GM04504 (cell line): ENCODE results near the gene KCNIP3.
A peak's percentile ranks its signal among the peaks of the same experiment; 100 is the strongest.

ENCODE experiments used
- DNase-seq: peaks from one replicate; pipeline ENCODE4 v3.0.0-alpha.2; 2012; ENCODE audit warnings: low read depth

KCNIP3 gene

DNA sequence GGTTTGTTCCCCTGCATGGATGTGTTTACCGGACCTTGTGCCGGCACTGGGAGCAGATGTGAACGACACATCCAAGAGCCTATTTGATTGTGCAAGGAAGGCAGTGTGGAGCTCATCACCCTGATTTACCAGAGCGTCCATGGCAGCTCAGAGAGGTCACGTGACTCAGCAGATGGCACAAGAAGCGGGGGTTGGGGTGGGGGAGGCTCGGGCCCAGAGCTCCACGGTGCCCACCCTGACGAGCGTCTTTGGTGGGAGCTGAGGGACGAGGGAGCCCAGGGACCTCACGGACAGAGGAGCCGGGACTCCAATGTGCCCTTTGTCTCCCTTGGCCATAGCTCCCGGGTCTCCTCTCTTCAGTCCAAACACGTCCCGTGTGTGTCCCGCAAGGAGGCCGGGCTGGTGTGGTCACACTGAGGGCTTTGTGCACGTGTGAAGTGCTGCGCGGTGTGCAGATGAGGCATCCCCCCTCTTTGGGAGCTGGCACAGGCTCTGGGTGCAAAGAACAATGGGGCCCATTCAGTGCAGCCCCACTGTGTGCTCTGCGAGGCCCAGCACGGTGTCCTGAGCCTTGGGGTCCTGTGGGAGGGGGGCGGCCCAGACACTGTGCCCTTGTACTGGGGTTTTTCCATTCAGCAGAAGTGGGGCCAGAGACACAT, 15.5 kb downstream of the KCNIP3 start:
- no peak for DNase-seq

DNA sequence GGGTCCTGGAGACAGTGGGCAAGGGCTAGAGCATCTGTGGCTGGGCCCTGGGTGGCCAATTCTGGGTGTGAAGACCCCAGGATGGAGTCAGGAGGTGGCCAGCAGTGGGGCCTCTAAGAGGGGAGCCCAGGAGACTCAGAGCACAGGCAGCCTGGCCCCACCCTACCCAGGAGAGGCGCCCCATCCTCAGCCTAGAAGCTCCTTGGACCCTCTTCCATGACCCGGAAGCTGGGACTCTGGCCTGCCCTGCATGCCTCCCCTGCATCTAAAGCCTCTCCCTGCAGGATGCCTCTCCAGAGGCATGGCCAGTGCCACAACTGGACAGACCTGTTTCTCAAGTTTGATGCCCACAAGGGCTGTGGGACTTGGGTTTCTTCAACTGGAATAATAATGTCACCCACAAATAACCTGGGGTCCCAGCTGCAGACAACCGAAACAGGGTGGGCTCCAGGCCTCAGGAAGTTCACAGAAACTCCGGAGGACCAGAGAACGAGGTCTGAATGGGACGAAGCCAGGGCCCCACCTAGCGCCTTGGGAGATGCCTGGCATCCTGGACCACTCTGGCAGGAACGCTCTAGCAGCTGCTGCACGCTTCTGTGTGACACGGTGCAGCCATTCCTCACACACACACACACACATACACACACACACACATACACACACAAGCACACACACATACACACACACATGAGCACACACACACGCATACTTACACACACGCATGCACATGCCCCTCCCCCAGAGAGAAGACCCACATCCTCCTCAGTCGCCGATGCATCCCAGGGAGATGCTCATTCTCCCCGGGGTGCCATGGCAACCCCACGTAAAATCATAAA, 16.4 kb downstream of the KCNIP3 start:
- no peak for DNase-seq

DNA sequence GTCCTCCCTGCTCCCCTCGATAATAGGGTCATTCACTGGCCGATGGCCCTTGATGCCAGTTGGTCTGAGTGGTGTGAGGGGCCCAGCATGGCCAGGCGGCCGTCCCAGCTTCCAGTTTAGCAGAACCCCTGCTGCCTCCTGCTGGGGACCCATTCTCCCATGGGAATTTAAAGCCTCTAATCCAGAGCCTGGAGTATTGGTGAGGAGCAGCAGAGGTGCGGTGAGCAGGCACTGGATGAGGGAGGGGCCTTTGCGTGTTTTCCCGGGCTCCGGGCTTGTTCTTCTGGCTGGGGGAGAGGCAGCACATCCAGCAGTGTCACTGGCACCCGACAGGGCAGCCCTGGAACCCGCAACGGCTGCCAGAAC, 17.4 kb downstream of the KCNIP3 start:
- DNase-seq, result no peak

DNA sequence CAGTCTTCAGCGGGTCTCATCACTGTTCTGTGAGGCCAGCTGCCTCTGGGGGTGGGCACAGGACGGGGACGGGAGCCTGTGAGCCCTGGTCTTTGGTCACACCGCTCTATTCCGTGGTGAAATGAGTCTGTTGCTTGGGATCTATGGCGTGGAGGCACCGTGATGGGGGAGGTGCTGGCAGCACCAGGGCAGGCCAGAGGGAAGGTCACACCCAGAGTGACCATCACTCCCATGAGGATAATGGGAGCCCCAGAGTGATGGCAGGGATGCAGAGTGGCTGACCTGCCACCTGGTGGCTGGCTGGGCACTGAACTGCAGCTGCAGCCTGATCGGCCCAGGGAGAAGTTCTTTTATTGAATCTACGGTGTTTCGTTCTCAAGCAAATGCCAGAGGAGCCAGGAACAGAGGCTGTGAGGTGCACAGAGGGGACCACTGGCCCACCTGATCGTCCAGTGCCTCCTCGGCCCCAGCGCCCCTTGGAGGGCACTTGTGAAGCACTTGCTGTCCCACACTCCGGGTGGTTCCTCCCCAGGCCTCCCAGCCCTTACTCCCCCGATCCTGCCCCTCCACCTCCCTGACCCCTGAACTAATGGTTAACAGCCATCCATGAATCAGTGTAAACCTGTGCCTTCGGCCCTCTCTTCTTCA, 17.9 kb downstream of the KCNIP3 start:
- no peak for DNase-seq

DNA sequence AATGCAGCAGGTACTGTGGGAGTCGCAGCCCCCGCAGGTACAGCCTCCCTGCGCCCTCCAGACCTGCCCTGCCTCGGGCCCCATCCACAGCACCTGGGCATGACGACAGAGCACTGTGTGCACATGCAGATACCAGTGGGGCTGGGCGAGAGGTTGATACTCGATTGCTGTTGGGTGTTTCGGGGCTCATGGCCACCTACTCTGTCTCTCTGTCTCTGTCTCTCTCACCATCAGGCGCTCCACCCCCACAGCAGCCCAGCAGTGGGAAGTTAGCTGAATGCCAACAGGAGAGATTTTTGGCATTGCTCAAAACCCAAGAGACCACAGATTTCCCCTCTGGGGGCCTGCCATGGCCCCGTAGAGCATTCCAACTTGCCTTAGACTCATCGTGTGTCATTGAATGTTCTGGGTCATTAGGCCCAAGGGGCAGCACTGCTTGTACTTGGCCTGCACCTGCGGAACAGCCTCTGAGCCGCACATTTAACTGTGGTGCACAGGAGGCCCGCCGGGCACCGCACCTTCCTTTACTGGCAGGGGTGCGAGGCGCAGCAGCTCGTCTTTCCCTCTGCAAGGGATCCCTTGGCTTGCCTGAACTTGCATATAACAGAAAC, 18.8 kb downstream of the KCNIP3 start:
- peak; percentile 46 for DNase-seq

DNA sequence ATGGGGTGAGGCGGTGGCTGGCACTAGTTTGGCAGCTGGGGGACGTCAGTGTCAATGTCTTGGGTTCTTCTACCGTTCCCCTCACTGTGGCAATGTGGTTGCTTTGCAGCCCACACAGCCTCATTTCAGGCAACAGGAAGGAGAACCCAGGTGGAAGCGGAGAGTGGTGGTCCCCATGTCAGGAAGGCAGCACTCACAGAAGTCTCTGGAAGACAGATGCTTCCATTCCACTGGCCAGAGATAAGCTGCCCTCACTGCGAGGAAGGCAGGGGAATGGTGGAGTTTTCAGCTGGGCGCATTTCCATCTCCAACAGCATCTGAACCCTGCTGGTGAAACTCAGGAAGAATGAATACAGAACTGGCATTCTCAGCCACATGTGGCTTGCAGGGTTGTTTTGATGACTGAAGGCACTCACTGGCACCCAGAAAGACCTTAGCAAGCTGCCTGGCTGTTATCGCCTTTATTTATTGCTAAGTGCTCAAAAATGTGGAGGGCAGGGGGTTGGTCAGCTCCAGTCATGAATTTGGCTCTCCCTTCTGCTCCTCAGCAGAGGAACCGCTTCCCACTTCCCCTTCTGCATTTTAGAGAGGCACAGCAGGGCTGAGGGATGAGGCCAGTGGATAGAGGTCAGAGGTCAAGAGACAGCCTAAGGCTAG, 19.4 kb downstream of the KCNIP3 start:
- peak; percentile 47 for DNase-seq

DNA sequence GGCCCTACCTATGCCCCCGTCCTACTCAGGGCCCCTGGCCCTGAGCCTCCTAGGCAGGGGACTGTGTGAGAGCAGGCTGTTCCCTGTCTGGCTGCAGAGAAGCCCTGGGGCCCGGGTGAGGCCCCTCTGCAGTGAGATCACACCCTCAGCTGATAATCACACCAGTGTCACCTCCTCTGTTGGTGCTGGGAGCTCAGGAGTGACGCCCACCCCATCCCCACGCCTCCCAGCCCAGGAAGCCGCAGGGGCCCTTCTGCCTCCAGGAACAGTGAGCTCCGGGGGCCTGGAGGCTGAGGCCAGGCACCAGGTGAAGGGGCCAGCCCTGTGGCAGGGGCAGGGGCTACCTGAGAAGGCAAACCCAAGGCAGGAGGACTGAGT, 20.0 kb downstream of the KCNIP3 start:
- DNase-seq, result no peak

DNA sequence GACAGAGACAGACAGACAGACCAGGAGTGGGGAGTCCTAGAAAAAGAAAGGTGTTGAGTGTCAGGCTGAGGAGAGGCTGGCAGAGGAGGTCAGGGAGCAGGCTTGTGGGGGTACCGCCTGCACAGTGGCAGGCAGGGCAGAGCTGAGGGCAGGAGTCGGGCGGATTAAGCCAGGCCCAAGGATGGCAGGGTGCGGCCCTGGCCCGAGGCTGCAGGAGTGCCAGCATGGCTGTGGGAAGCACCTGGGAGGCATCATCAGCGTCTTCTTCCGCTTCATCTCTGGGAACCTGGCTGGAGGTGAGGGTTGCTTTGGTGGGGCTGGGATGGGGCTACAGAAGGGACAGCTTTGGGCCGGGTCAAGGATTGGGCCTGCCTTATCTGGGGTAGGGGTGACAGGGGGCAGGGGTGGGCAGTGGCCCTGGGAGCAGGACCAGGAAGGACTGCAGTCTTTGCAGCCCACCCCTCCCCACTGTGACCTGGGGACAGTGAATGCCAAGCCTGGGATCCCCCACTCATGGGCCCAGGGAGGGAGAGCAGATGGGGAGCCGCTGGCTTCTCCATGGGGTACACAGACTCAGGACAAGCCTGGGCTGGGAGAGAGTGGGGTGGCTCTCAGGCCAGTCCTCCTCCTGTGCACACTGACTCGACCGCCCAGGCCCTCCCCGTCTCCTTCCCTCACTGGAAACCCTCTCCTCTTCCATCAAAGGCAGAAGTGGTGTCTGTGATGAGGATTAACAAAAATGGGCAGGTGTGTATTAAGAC, 20.7 kb downstream of the KCNIP3 start:
- DNase-seq, result no peak

DNA sequence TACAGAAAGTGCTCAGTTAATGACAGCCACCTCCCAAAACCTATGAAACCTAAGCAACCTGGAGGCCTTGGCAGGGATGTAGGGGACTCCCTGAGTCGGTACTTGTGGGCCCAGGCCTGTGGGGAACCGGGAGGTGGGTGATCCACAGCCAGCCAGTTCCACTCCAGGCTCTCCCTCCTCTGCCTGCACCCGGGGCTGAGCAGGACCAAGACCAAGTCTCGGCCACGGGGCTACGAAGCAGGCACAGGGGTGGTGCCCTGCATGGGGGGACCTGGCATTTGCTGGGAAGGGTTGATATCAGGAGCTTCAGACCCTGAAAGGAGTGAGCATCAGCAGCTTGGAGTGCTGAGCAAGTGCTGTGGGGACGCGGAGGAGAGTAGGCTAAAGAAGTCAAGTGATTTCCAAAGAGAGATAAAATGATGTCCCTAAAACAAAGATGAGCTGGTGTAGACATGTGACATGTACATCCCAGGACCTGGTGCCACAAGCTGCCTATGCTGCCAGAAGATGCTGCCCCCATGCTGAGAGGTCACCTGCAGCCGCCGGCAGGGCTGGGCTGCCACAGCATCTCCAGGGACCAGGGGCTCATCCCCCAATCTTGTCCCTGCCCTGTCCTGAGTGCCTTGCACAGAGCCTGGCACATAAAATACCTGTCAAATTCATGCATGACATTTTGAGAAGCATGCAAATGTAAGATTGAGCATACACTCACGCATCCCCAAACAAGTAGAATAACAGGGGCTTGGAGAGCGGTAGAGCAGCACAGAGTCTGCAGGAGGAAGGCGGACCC, 21.5 kb downstream of the KCNIP3 start:
- DNase-seq, result no peak

DNA sequence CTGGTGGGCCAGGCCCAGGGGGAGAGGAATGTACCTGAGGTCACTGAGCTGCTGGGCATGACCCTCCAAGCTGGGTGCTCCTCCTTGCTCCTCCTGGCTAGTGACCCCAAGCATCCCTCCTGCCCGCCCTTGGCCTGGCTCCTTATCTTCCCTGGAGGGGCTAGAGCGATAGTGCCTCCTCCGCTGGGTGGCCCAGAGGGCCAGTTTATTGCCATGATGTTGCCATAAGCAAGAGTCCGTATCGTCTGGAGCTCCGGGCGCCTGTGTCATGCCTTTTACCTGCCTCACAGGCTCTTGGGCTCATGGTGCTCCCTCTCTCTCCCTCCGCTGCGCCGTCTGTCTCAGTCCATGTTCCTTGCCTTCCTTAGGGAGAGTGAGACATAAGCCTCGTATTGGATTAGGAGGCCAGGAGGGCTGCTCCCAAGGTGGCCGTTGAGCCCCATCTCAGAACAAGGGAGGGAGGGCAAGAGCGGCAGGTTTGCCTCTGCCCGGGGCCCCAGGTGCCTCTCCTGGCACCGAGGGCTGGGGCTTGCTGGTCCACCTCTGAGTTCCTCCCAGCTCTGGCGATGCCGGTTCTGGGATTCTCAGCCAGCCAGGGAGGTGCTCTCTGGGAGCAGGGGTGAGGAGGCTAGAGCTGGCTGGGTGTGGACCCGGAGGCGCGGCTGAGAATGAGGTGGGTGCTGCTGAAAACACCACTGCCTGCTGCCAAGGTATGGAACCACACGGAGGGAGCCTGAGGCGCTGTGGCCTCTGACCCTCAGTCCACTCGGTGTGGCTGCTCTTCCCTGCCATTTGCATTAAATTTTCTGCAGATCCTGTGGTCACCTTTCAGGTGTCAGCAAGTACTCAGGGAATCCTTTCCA, 22.6 kb downstream of the KCNIP3 start:
- DNase-seq, result no peak

DNA sequence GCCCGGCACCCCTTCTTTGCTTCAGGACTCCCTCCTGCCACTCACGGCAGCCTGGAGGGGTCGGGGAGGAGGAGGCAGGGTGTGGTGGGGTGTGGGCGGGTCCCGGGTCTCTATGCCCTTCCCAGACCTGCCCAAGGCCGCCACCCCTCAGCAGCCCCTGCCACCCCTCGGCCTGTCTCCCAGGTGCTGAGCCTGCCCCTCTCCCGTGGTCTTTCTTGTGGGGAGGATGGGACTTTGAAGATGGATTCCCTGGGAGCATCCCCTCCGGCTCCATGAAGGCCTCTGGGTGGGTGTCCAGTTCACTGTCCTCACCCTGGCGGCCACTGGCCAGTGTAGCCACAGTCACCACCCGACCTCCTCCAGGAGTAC, 23.2 kb downstream of the KCNIP3 start:
- DNase-seq, result no peak

DNA sequence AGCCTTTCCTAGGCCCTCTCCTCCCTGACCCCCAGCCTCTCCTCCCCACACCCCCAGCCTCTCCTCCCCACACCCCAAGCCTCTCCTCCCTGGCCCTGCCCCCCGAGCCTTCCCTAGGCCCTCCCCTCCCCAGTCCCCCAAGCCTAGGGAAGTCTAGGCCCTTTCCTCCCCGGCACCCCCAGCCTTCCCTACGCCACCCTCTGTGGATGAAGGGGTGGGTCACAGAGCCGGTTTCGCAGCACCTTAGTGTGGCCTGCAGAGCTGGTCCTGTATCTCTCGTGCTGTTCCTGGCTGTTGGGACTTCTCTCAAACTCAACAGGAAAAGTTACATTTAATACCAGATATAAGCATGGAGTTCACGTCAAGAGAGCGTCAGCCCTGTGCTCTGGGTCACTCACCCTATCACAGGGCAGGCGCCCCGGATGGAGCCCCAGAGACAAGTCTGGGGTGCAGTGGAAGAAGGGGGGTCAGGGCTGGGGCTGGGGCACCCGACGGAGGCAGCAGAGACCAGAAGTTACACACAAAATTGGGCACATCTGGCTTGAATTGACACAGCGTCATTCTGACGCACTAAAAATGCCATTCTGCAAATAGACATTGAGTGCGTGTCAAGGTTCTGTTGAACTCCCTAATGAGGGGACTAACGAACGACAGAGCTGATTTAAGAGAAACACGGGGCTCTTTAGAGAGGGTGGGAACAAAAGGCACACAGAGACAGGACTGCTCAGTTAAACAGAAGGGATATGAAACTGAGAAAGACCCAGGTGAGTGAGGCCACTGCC, 24.0 kb downstream of the KCNIP3 start:
- peak; percentile 72 for DNase-seq

DNA sequence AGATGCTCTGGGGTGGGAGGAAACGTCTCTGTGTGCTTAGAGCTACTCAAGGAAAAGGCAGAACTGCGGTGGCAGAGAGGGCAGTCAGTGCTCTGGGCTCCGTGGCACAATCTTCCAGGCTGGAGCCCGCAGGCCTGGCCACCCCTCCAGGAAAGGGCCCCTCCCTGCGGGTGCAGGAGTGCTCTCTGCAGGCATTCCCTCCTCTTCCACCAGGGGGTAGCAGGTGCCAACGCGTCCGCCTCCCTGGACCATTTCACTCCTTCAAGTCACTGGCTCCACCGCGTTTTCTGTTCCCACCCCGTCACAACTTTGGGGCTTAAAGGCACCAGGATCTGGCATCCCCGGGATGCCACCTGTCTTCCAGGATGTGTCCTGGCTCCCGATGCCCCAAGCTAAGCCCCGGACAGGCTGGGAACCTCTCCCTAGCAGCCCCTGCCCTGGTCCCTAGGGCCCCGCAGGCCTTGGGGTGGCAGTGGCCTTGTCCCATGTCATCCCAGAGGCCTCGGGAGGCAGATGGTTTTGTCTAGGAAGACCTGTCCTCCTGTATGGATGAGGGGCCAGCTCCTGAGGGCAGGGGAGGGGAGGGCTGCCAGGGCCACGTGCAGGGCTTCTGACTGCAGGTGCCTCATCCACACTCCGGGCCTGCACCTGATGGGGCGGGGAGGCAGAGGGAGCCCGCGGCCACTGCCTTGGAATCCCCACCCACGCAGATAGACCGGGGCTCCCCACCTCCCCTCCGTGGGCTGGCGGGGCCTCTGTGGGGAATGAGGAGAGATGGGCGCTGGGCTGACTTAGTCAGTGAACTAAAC, 26.4 kb downstream of the KCNIP3 start:
- no peak for DNase-seq

DNA sequence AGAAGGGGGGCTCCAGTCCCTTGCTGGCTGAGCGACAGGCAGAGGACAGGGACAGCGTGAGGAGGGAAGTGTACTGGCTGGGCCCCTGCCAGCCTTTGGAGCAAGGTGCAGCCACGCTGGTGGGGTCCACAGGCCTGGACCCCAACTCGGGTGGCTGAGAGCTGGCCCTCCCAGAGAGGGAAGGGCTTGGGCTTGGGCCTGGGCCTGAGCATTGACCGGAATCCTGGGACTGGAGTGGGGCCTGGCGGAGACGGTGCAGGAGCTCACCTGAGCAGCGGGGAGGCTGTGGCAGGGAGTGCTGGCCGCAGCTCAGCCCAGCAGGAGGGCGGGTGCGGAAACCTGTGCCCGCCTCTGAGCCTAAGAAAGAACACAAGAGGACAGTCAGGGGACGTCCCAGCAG, 27.9 kb downstream of the KCNIP3 start:
- no peak for DNase-seq

DNA sequence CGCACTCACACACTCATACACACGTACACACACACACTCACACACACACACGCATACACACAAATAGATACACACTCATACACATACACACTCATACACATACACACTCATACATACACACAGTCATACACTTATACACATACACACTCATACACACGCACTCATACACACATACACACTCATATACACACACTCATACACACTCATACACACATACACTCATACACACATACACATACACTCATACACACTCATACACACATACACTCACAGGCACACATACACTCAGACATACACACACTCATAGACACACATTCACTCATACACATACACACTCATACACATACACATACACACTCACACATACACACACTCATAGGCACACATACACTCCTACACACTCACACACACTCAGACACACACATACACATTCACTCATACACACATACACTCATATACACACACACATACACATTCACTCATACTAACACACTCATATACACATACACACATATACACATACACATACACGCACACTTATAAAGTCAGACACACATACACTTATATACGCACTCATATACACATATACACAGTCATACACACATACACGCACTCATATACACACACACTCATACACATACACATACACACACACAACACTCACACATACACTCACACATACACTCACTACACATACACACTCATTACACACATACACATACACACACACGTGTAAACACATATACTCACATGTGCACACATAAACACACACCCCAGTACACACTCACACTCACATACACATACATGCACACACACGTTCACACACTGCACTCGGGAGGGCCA, 28.7 kb downstream of the KCNIP3 start:
- no peak for DNase-seq

DNA sequence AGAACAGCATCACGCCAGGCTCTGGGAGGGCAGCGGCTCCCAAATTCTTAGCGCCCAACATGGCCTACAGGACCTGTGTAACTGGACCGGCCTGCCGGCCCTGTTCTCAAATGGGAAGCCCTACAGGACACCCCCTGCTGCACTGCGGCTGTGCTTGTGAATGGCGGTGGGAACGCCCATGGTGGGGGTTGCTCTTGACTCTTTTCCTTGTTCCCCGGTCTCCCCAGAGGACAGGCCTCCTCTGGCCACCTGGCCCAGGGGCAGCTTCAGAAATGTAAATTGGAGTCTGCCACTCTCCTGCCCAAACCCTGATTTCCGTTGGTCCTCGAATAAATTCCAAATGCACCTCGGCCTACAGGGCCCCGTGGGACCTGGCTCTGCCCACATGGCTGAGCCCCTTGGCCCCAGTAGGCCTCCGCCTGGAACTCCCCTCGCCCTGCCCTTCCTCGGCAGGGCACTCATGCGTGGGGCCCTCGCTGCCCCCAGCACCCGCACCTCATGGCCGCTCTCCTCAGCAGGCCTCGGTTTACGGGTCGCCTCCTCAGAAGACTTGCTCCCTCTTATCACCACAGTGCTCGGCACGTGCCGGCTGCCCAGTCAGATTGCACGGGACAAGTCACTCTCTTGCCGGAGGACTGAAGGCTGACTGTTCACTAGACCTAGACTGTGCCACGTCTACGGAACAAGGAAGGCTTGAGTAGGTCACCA, 29.4 kb downstream of the KCNIP3 start:
- DNase-seq, result no peak

DNA sequence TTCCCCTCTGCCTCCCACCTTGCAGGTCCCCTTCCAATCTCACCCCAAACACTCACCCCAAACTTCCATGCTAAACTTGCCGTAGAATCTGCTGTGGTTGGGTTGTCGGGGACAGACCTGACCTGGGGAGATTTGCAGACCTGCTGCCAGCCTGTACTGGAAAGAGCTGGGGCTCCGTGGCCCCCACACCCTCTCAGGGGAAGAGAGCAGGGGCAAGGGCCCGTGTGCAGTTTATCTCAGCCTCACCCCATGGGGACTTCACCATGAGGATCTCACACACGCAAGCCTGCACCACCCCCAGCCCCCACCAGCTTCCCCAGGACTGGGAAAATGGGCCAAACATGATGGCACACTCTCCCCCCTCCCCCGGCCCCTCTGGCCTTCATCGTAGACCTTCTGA, 30.7 kb downstream of the KCNIP3 start:
- DNase-seq, result no peak
